B cell (primary cell): ENCODE measurements around the gene CLK1. TPM values are rescaled to one million over a fixed set of nuclear protein-coding genes. Genes with fewer than 3 reads are reported as not detected.

Source experiments
- ATAC-seq: fragments of 200-7000 bp; cut with Tn5 transposase; one replicate; pipeline ENCODE4 v1.10.0; 2021; ENCODE audit warnings: low read depth, mild to moderate bottlenecking, moderate number of reproducible peaks, moderate library complexity
- CTCF ChIA-PET: fragments of 350-600 bp; sonication (Branson Sonifier 250); formaldehyde crosslinking; loops from one replicate; lab custom pipeline; 2021; ENCODE audit warnings: antibody characterized with exemption, inconsistent platforms; lab: Charles Lee
- POLR2A ChIA-PET: fragments of 350-600 bp; sonication (Branson Sonifier 250); formaldehyde crosslinking; loops from one replicate; lab custom pipeline; 2021; ENCODE audit warnings: antibody characterized with exemption; lab: Charles Lee
- DNase-seq: peaks from one replicate; pipeline ENCODE4 v3.0.0; 2013
- H2AFZ ChIP-seq: 2 replicates; pipeline ENCODE4 v1.6.1; 2012; ENCODE audit warnings: mild to moderate bottlenecking, low read depth, low read length; ENCODE audit not compliant: insufficient read depth, poor library complexity, severe bottlenecking
- H3K27ac ChIP-seq, 2 donors: 1 replicate in 1 of 2; 2 replicates in 1 of 2; pipeline ENCODE4 v1.5.1; 2012 to 2013; ENCODE audit warnings: low read length in 2 of 2, mild to moderate bottlenecking in 2 of 2, moderate library complexity in 1 of 2
- H3K27me3 ChIP-seq, 4 experiments: fragments of 200-600 bp in 1 of 4; sonication (generic) in 1 of 4; replicated peaks in 1 of 4; 1 replicate in 2 of 4; 2 replicates in 2 of 4; pipeline versions ENCODE4 v1.6.1 to v1.7.0; 2013 to 2016; ENCODE audit warnings: low read length in 3 of 4, mild to moderate bottlenecking in 2 of 4, mixed read lengths in 1 of 4, moderate library complexity in 1 of 4; ENCODE audit not compliant: insufficient read depth in 4 of 4, control insufficient read depth in 3 of 4; ENCODE audit errors: control extremely low read depth in 1 of 4
- H3K36me3 ChIP-seq, 2 experiments: replicated peaks in 1 of 2; 1 replicate in 1 of 2; 2 replicates in 1 of 2; pipeline versions ENCODE4 v1.6.1 to v1.7.1; 2013; ENCODE audit warnings: low read length in 1 of 2; ENCODE audit not compliant: insufficient read depth in 2 of 2, control insufficient read depth in 1 of 2; ENCODE audit errors: control extremely low read depth in 1 of 2, extremely low read depth in 1 of 2
- H3K4me1 ChIP-seq, 2 donors: fragments of 200-600 bp in 1 of 2; sonication (generic) in 1 of 2; 1 replicate in 1 of 2; 2 replicates in 1 of 2; pipeline versions ENCODE4 v1.5.1 to v1.6.1; 2013 to 2017; ENCODE audit warnings: low read length in 2 of 2; ENCODE audit not compliant: control insufficient read depth in 2 of 2, insufficient read depth in 2 of 2
- H3K4me2 ChIP-seq: replicated peaks from 2 replicates; pipeline ENCODE3; 2012; ENCODE audit warnings: mild to moderate bottlenecking, low read depth, low read length; ENCODE audit not compliant: poor library complexity, severe bottlenecking
- H3K4me3 ChIP-seq, 5 experiments: fragments of 200-600 bp in 1 of 5; sonication (generic) in 1 of 5; 1 replicate in 3 of 5; 2 replicates in 2 of 5; pipeline versions ENCODE4 v1.5.1 to v1.7.0; 2011 to 2016; ENCODE audit warnings: low read length in 4 of 5, mild to moderate bottlenecking in 4 of 5, low read depth in 2 of 5, control low read depth in 1 of 5, moderate library complexity in 1 of 5; ENCODE audit not compliant: insufficient read depth in 1 of 5; ENCODE audit errors: control extremely low read depth in 1 of 5, extremely low read depth in 1 of 5
- H3K79me2 ChIP-seq: fragments of 200-600 bp; sonication (generic); one replicate; pipeline ENCODE4 v1.6.0; 2016; ENCODE audit warnings: low read length; ENCODE audit not compliant: control insufficient read depth, insufficient read depth
- H3K9ac ChIP-seq: fragments of 200-600 bp; sonication (generic); 2 replicates; pipeline ENCODE4 v1.6.1; 2017; ENCODE audit warnings: mild to moderate bottlenecking, low read length, moderate library complexity
- H3K9me3 ChIP-seq, 3 donors: one replicate each; pipeline versions ENCODE4 v1.6.1 to v1.7.1; 2013; ENCODE audit warnings: low read length in 2 of 3; ENCODE audit not compliant: control insufficient read depth in 2 of 3, insufficient read depth in 1 of 3; ENCODE audit errors: control extremely low read depth in 1 of 3
- H4K20me1 ChIP-seq: 2 replicates; pipeline ENCODE4 v1.6.0; 2012; ENCODE audit warnings: mild to moderate bottlenecking, low read length; ENCODE audit not compliant: insufficient read depth, control insufficient read depth, poor library complexity, severe bottlenecking
- H3K27ac Mint-ChIP-seq: one replicate; pipeline ENCODE4 v1.8.0; 2021; ENCODE audit warnings: mixed read lengths
- H3K27me3 Mint-ChIP-seq: one replicate; pipeline ENCODE4 v1.8.0; 2021; ENCODE audit warnings: mixed read lengths
- H3K4me1 Mint-ChIP-seq: one replicate; pipeline ENCODE4 v1.8.0; 2021; ENCODE audit warnings: mixed read lengths
- H3K4me3 Mint-ChIP-seq: one replicate; pipeline ENCODE4 v1.8.0; 2021; ENCODE audit warnings: mixed read lengths
- H3K9me3 Mint-ChIP-seq: one replicate; pipeline ENCODE4 v1.8.0; 2022; ENCODE audit warnings: mixed read lengths; ENCODE audit not compliant: insufficient read depth
- EZH2 ChIP-seq: IDR thresholded peaks from 2 replicates; pipeline ENCODE4 v1.6.1; 2012; ENCODE audit warnings: borderline replicate concordance, low read depth, mild to moderate bottlenecking, moderate library complexity, low read length; ENCODE audit not compliant: insufficient read depth, poor library complexity, severe bottlenecking
- WGBS: methylation state at CpG from one replicate; pipeline ENCODE4 v1.1.5; 2013; ENCODE audit warnings: missing lambda C conversion rate; ENCODE audit not compliant: insufficient coverage; 5-methylcytosine and 5-hydroxymethylcytosine counted together
- intact Hi-C: fragments of 100-400 bp; cut with micrococcal nuclease; formaldehyde crosslinking; loops from one replicate; pipeline ENCODE4 v1.10.0; 2022
- polyA plus RNA-seq: library from polyadenylated mRNA; depleted of rRNA; stranded (reverse); fragments of >200 nt; gene quantifications from 2 replicates; pipeline ENCODE4 v1.2.3, GENCODE V29; 2012
- total RNA-seq, 2 donors: library from RNA; stranded (reverse); fragments of 120-200 nt in 1 of 2; gene quantifications; 1 replicate in 1 of 2; 2 replicates in 1 of 2; pipeline versions ENCODE4 v1.2.3 to v1.2.4, GENCODE V29; 2013 to 2022
- TF ChIP-seq, protein P1 (sequence below): fragments of 200-600 bp; IDR thresholded peaks from one replicate; pipeline ENCODE4 v1.8.0; 2022; ENCODE audit warnings: antibody characterized with exemption, mild to moderate bottlenecking

Gene CLK1
- total and polyA plus RNA-seq, 2 donors (not counting 1 experiment from before 2014, with no cell fraction given): 396 to 579 TPM

DNA sequence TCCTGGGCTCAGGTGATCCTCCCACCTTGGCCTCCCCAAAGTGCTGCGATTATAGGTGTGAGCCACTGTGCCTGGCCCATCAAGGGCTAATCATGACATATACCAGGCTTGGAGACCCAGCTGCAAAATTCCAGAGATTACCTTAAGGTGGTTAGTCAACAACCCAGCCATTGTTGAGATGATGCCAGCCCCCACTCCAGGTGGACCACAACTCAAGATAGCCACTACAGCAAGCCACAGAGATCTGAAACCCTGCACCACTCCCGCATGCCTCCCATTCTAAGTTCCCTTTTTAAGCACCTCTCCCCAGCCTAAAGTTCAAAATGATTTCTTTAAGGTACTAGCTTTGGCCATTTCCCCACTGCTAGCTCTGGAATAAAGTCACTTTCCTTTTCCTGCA is 4.6 kb upstream of the CLK1 start:
- Histone ChIP-seq H3K79me2 (peaks cover 17% of the 10 kb centered on the region), H3K27ac (no peak overlapping the region), H3K27me3 (no peaks in the 10 kb centered on the region), H3K4me2 (no peak overlapping the region), H3K4me3 (no peak overlapping the region), H3K9ac (no peak overlapping the region), H3K4me1 (peaks cover 4 to 11% of the 10 kb centered on the region in 2 donors), H2AFZ (no peak overlapping the region), H3K9me3 (no peaks in the 10 kb centered on the region), H4K20me1 (no peaks in the 10 kb centered on the region), H3K36me3 (peaks cover 6 to 22% of the 10 kb centered on the region in 2 experiments)
- 72% methylated on average over 2 of the region's 2 CpGs for WGBS
- Mint-ChIP-seq H3K27me3 (no peaks in the 10 kb centered on the region), H3K4me3 (no peak overlapping the region), H3K27ac (no peak overlapping the region), H3K4me1 (peaks cover 13% of the 10 kb centered on the region), H3K9me3 (no peaks in the 10 kb centered on the region)
- POLR2A ChIA-PET: interaction anchor here (0.7 to 1.3 kb wide), 2 partner anchors 11 to 156 kb away, joined by 3 read pairs; no protein-coding TSS in a partner anchor
- CTCF ChIA-PET: no interaction called here
- intact Hi-C loops: loop anchor here (10.0 kb wide), 2 partner anchors 344 to 1396 kb away; partner anchors contain the start of genes NOP58 and SGO2
- ATAC-seq: no peak
- DNase-seq: no peak
- no peak for TF ChIP-seq EZH2
- TF ChIP-seq, protein P1, sequence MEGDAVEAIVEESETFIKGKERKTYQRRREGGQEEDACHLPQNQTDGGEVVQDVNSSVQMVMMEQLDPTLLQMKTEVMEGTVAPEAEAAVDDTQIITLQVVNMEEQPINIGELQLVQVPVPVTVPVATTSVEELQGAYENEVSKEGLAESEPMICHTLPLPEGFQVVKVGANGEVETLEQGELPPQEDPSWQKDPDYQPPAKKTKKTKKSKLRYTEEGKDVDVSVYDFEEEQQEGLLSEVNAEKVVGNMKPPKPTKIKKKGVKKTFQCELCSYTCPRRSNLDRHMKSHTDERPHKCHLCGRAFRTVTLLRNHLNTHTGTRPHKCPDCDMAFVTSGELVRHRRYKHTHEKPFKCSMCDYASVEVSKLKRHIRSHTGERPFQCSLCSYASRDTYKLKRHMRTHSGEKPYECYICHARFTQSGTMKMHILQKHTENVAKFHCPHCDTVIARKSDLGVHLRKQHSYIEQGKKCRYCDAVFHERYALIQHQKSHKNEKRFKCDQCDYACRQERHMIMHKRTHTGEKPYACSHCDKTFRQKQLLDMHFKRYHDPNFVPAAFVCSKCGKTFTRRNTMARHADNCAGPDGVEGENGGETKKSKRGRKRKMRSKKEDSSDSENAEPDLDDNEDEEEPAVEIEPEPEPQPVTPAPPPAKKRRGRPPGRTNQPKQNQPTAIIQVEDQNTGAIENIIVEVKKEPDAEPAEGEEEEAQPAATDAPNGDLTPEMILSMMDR: no peak

- Histone ChIP-seq H3K4me3 (peak overlapping the region; percentile 85 to 100 (median 97)), H3K79me2 (peaks cover 66% of the 10 kb centered on the region), H3K4me1 (peaks cover 32 to 35% of the 10 kb centered on the region in 2 donors), H4K20me1 (peaks cover 45% of the 10 kb centered on the region), H3K4me2 (peak overlapping the region; percentile 77), H3K27me3 (no peaks in the 10 kb centered on the region), H3K36me3 (peaks cover 6 to 32% of the 10 kb centered on the region in 2 experiments), H3K9me3 (no peaks in the 10 kb centered on the region), H3K27ac (peak overlapping the region; percentile 98 to 99), H2AFZ (peak overlapping the region; percentile 86), H3K9ac (peak overlapping the region; percentile 100)
- DNase-seq (no peak), ATAC-seq (peak; percentile 6)
- Mint-ChIP-seq H3K9me3 (no peaks in the 10 kb centered on the region), H3K4me3 (peak overlapping the region; percentile 93), H3K27me3 (no peaks in the 10 kb centered on the region), H3K4me1 (peaks cover 46% of the 10 kb centered on the region), H3K27ac (peak overlapping the region; percentile 100)
- TF ChIP-seq, protein P1: no peak
- TF ChIP-seq EZH2: no peak
- CTCF ChIA-PET: interaction anchor here (1.0 to 2.2 kb wide), 8 partner anchors 26 to 369 kb away, joined by 3 to 13 read pairs (median 6); partner anchors contain the start of genes CFLAR, NIF3L1, ORC2 and PPIL3
- intact Hi-C loops: loop anchor here (1.0 to 10.0 kb wide), 8 partner anchors 26 to 1401 kb away; partner anchors contain the start of genes ALS2, BZW1, NIF3L1 and NOP58
- under 1% methylated on average over 19 of the region's 19 CpGs for WGBS
- POLR2A ChIA-PET: interaction anchor here (0.6 to 2.8 kb wide), 21 partner anchors 9 to 1802 kb away, joined by 3 to 54 read pairs (median 5); partner anchors contain the start of genes ALS2, BZW1, CASP8 and CFLAR
Measured at GRCh38 chr2:200863782-200864175, 679 bp downstream of the CLK1 start.
